K562 (cell line): ENCODE measurements around the gene B4GALNT4. TPM values are rescaled to one million over a fixed set of nuclear protein-coding genes. Genes with fewer than 3 reads are reported as not detected.

Experiments
- MCM5 ChIP-seq: fragments of 450-650 bp; IDR thresholded peaks from 2 replicates; pipeline ENCODE4 v1.6.1; 2016; ENCODE audit warnings: low read depth
- PTBP1 ChIP-seq: fragments of 200-400 bp; formaldehyde crosslinking; IDR thresholded peaks from 2 replicates; pipeline ENCODE4 v1.6.1; 2017; ENCODE audit warnings: low read depth, low read length
- TSHZ1 ChIP-seq: fragments of 250-450 bp; sonication (Bioruptor Pico); IDR thresholded peaks from 2 replicates; pipeline ENCODE4 v1.4.0; 2020; ENCODE audit warnings: mild to moderate bottlenecking, moderate library complexity
- polyA plus RNA-seq, 8 experiments: library from polyadenylated mRNA; depleted of rRNA in 4 of 8; stranded (reverse) in 5 of 8; unstranded in 3 of 8; fragments of >200 nt; fragmentation: Nextera tagmentation in 2 of 8; fragmentation: Illumina TruSeq in 1 of 8; extraction: Ambion mirVana in 2 of 8; extraction: Trizol in 1 of 8; gene quantifications; 2 replicates each; pipeline versions ENCODE4 v1.2.1 to v1.2.3, GENCODE V29; 2011 to 2014; ENCODE audit warnings: inconsistent platforms in 1 of 8, missing spikeins in 1 of 8
- total RNA-seq, 7 experiments: library from RNA; depleted of rRNA in 6 of 7; stranded (reverse); fragments of >200 nt in 6 of 7; fragmentation: Illumina TruSeq in 2 of 7; extraction: Trizol in 2 of 7; gene quantifications; 2 replicates each; pipeline versions ENCODE4 v1.2.1 to v1.2.3, GENCODE V29; 2011 to 2021; ENCODE audit warnings: low replicate concordance in 1 of 7
- TF ChIP-seq, protein P1 (sequence below): fragments of 450-650 bp; formaldehyde crosslinking; IDR thresholded peaks from 2 replicates; pipeline ENCODE4 v1.4.0; 2020; ENCODE audit warnings: mild to moderate bottlenecking

The B4GALNT4 gene
- total and polyA plus RNA-seq, 9 of the 15 experiments (the other 6 are each of a cell fraction or from before 2014, with no cell fraction given), result 0.20 to 37.1 (median 10.8) TPM; not detected in 1

- TF ChIP-seq TSHZ1 (CRISPR knock-in tag) (no peak), PTBP1 (no peak), MCM5 (no peak)
- TF ChIP-seq, protein P1, sequence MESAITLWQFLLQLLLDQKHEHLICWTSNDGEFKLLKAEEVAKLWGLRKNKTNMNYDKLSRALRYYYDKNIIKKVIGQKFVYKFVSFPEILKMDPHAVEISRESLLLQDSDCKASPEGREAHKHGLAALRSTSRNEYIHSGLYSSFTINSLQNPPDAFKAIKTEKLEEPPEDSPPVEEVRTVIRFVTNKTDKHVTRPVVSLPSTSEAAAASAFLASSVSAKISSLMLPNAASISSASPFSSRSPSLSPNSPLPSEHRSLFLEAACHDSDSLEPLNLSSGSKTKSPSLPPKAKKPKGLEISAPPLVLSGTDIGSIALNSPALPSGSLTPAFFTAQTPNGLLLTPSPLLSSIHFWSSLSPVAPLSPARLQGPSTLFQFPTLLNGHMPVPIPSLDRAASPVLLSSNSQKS, result no peak
- TF ChIP-seq, all 486 proteins: peak for 0
Observed at GRCh38 chr11:367956-368413, 1.3 kb upstream of the B4GALNT4 start (continued).
